GM13977 (cell line): ENCODE data around the gene KISS1R.

Experiments used
- DNase-seq: peaks from one replicate; pipeline ENCODE4 v3.0.0; 2012; ENCODE audit warnings: low spot score
- in situ Hi-C: fragments of 300-500 bp; cut with MboI; formaldehyde crosslinking; loops from one replicate; pipeline ENCODE4 v1.12.0; 2022; ENCODE audit warnings: low sequenced_read_pairs, low pct_unique_long_range_greater_than_20kb, mixed read lengths, inconsistent platforms; ENCODE audit not compliant: unreplicated experiment
- TF ChIP-seq, protein P1 (sequence below): IDR thresholded peaks from 2 replicates; pipeline ENCODE4 v1.5.1; 2012; ENCODE audit warnings: mild to moderate bottlenecking, control low read depth; ENCODE audit not compliant: insufficient read depth; ENCODE audit errors: extremely low read depth, missing control alignments

The KISS1R gene

DNA sequence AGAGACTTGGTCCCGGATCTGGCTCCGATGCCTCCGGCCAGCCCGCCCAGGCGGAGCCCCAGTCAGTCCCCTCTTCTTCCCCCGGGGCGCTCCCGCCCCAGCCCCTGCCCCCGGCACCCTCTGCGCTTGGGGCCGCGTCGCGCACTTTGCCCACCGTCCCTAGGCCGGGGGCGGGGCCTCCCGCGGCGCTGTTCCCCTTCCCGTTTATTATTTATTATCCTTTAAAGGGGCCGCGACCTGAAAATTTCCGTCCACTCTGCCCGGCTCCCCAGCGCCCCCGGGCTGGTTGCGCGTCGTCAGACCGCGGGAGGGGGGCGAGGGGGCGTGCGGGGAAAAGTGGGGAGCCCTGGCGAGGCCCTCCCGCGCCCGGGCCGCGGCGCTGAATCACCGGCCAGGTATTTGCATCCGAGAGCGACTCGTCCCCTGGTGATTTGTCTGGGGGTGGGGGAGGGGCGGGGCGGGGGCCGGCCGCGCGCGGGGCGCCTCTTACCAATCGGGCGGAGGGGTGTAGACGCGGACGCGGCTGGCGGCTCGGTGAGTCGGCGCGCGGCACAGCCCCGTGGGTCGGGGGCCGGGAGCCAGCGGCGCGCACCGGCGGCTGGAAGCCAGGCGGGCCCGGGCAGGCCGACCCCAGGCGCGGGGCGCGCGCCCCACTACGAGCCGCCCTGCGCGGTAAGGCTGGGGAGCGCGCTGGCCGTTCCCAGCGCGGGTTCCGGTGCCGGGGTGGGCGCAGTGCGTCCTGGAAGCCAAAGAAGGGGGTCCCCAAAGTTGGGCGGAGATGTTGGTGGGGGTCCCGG, 8.6 kb downstream of the KISS1R start, which contains the start of gene ARID3A:
Gene ARID3A, plus strand, starts transcription at position 510 of the 797 bp plus-strand sequence. CDS start 3,494 bp downstream, outside the sequence.
- TF ChIP-seq, protein P1, sequence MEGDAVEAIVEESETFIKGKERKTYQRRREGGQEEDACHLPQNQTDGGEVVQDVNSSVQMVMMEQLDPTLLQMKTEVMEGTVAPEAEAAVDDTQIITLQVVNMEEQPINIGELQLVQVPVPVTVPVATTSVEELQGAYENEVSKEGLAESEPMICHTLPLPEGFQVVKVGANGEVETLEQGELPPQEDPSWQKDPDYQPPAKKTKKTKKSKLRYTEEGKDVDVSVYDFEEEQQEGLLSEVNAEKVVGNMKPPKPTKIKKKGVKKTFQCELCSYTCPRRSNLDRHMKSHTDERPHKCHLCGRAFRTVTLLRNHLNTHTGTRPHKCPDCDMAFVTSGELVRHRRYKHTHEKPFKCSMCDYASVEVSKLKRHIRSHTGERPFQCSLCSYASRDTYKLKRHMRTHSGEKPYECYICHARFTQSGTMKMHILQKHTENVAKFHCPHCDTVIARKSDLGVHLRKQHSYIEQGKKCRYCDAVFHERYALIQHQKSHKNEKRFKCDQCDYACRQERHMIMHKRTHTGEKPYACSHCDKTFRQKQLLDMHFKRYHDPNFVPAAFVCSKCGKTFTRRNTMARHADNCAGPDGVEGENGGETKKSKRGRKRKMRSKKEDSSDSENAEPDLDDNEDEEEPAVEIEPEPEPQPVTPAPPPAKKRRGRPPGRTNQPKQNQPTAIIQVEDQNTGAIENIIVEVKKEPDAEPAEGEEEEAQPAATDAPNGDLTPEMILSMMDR, result no peak
- DNase-seq, result peak; percentile 95
- in situ Hi-C loops, result loop anchor here (10.0 kb wide), 1 partner anchor 61 kb away; no protein-coding TSS in a partner anchor

DNA sequence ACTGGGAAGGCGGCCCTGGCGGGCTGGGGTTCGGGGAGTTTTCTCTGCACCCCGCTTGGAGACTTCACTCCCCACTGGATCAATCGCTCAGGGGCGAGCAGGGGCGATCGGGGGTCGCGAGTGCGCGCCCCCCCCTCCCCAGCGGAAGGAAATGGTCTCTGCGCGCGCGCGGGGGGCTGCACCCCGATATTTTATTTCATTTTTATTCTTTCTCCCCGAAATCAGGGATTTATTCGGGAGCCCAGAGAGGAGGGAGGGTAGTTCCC, 9.1 kb downstream of the KISS1R start:
- TF ChIP-seq, protein P1, result no peak
- in situ Hi-C loops, result loop anchor here (10.0 kb wide), 1 partner anchor 61 kb away; no protein-coding TSS in a partner anchor
- DNase-seq, result no peak

DNA sequence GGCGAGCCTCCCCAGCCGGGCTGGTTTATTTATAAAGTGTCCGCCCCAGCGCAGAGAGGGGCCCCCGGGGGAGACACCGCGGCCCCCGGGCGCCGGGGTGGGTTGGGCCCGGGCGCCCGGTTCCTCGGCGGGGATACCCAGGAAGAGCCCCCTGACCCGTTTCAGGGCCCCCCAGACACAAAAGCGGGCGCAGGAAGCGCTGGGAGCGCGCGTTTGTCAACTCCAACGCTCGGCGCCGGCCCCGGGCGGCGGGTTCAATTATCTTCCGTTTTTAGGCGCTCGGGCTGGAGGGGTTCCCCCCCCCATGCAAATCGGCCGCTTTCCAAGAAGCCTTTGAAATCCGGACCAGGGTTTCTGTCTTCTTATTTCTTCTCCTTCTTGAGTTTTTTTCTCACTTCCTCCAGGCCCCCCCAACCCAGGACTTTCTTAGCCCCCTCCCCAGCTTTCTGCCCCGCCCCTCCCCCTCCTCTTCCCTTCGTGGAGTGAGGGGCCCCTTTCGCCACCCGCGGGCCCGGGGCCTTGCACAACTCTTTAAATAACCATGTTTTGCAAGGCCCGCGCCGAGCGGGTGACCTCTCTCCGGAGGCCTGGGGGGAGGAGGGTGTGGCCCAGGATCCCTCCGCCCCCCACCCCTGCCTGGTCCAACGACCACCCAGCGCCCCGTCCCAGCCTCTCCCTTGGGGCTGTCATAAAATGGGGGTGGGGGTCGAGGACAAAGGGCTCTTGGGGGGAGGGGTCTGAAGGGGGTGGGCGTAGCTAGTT, 9.6 kb downstream of the KISS1R start:
- TF ChIP-seq, protein P1, result no peak
- DNase-seq, result peak; percentile 88
- in situ Hi-C loops, result loop anchor here (10.0 kb wide), 1 partner anchor 62 kb away; no protein-coding TSS in a partner anchor

DNA sequence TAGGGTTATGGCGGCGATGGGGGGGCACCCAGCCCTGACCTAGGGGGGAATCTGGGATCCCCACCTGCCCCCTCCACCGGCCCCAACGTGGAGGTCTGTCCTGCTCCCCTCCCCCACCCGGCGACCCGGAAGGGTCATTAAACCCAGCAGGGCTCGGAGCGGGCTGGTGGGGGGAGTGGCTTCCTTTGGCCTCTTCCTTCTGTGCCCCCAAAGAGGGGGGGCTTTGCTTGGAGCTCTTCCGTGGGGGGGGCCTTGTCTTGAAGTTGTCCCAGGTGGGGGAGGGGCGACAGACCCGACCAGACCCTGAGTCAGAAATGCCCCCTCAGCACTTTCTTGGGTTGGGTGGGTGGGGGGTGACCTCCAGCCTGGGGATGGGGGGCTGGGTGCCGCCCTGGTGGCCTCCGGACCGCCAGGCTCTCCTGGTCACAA, 10.2 kb downstream of the KISS1R start:
- in situ Hi-C loops, result loop anchor here (10.0 kb wide), 1 partner anchor 63 kb away; no protein-coding TSS in a partner anchor
- TF ChIP-seq, protein P1, result no peak
- no peak for DNase-seq

DNA sequence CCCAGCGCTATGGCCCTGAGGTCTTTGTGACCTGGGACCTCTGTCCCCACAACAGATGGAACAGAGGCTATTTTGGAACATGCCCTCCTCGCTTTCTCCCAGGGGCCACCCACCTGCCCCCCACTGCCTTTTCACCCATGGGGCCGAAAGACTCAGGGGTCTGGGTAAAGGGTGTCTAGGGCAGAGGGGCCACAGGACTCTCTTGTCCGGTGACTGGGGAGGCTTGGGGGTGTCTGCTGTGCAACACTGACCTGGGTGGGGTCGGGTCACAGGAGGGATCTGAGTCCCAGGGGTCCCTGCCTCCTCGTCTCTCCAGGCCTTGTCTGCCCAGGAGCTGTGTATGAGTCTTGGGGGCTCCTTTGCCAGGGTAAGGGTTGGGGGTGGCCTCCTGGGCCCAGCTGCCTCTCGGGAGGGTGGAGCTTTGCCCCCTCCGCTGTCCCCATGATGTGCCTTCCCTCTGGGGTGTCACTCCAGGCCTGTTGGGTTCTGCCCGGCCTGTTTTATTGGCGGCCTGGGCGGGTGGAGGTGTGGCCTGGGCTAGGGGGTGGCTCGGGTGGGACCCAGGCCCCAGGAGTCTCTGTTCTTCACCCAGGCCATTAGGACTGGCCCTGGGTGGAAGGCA, 10.8 kb downstream of the KISS1R start:
- TF ChIP-seq, protein P1, result no peak
- in situ Hi-C loops, result loop anchor here (10.0 kb wide), 1 partner anchor 63 kb away; no protein-coding TSS in a partner anchor
- no peak for DNase-seq
